Posterior vena cava (tissue), 2 donors: ENCODE measurements around the gene NELFB. TPM values are rescaled to one million over a fixed set of nuclear protein-coding genes. Genes with fewer than 3 reads are reported as not detected.

Experiments
- DNase-seq: peaks from one replicate; pipeline ENCODE4 v3.0.0-alpha.2; 2020; ENCODE audit warnings: low spot score
- intact Hi-C, 2 donors: fragments of 100-400 bp; cut with DNase I; formaldehyde crosslinking; loops; one replicate each; pipeline versions ENCODE4 v1.14.1 to v1.14.2; 2022 to 2023
- total RNA-seq, 2 donors: library from RNA; stranded (reverse); fragmentation: NEBNext Ultra II Directional; extraction: Animal tissue kit (Norgen Biotek cat#: 25700); gene quantifications; one replicate each; pipeline ENCODE4 v1.2.1, GENCODE V29; 2021
- donor health status: DM: yes; HTN: yes; CAD: no.
- donor health status: DM: yes; HTN: yes; CAD: no.

Gene NELFB
- total RNA-seq, 2 donors from 2014 or later, result 33.3 to 36.7 TPM

- no peak for DNase-seq
- intact Hi-C loops, result no loop called here
Measured at GRCh38 chr9:137276473-137277328, 21.6 kb downstream of the NELFB start.

- intact Hi-C loops, result no loop called here
- DNase-seq, result peak; percentile 95
Measured at GRCh38 chr9:137277329-137278041, 22.4 kb downstream of the NELFB start, which contains the start of gene TOR4A. Gene TOR4A, plus strand, starts transcription at chr9:137277726. Its CDS starts 964 bp downstream, at chr9:137278690.

GRCh38 chr9:137278061-137278701 is 23.1 kb downstream of the NELFB start:
- no peak for DNase-seq
- intact Hi-C loops, result no loop called here

GRCh38 chr9:137278721-137279711 is 23.9 kb downstream of the NELFB start:
- intact Hi-C loops, result no loop called here
- DNase-seq, result no peak

GRCh38 chr9:137279741-137280473 is 24.8 kb downstream of the NELFB start:
- no peak for DNase-seq
- intact Hi-C loops, result no loop called here

GRCh38 chr9:137280474-137281344 is 25.6 kb downstream of the NELFB start:
- DNase-seq, result no peak
- intact Hi-C loops, result no loop called here

- intact Hi-C loops, result no loop called here
- no peak for DNase-seq
Measured at GRCh38 chr9:137281345-137282116, 26.4 kb downstream of the NELFB start.

- no peak for DNase-seq
- intact Hi-C loops, result no loop called here
Measured at GRCh38 chr9:137286975-137287383, 31.9 kb downstream of the NELFB start.

- no peak for DNase-seq
- intact Hi-C loops, result no loop called here
Measured at GRCh38 chr9:137293094-137293481, 38.0 kb downstream of the NELFB start.

GRCh38 chr9:137293482-137294090 is 38.5 kb downstream of the NELFB start:
- intact Hi-C loops, result no loop called here
- DNase-seq, result no peak

GRCh38 chr9:137294091-137294680 is 39.1 kb downstream of the NELFB start:
- DNase-seq, result no peak
- intact Hi-C loops, result no loop called here

GRCh38 chr9:137294681-137295237 is 39.6 kb downstream of the NELFB start:
- DNase-seq, result no peak
- intact Hi-C loops, result loop anchor here in 1 of 2 donors (5.0 kb wide), 1 partner anchor 113 kb away; no protein-coding TSS in a partner anchor

GRCh38 chr9:137295238-137295811 is 40.2 kb downstream of the NELFB start:
- no peak for DNase-seq
- intact Hi-C loops, result loop anchor here in 1 of 2 donors (5.0 kb wide), 1 partner anchor 112 kb away; no protein-coding TSS in a partner anchor

- intact Hi-C loops, result loop anchor here in 1 of 2 donors (5.0 kb wide), 1 partner anchor 111 kb away; no protein-coding TSS in a partner anchor
- no peak for DNase-seq
Measured at GRCh38 chr9:137295849-137296669, 40.9 kb downstream of the NELFB start.
